ENCODE measurements around the gene HECTD3.
"Not testable (repeated sequence)": the region's sequence is repeated elsewhere in the genome, so short reads cannot be mapped to it uniquely, and the experiment has no call there.

The HECTD3 gene

GRCh38 chr1:44995467-44996238 is 15.5 kb downstream of the HECTD3 start:
- in situ Hi-C loops (cut with HindIII; ENCODE audit: low sequenced_read_pairs), result no loop called here

GRCh38 chr1:44994309-44994898 is 16.7 kb downstream of the HECTD3 start:
- in situ Hi-C loops (cut with HindIII; ENCODE audit: low sequenced_read_pairs), result no loop called here

- in situ Hi-C loops (cut with HindIII; ENCODE audit: low sequenced_read_pairs), result loop anchor here (5.0 kb wide), 1 partner anchor 56 kb away; no protein-coding TSS in a partner anchor
These were observed 22.5 kb downstream of the HECTD3 start for GRCh38 chr1:44988531-44989156.

GRCh38 chr1:44985747-44986359 is 25.3 kb downstream of the HECTD3 start:
- in situ Hi-C loops (cut with HindIII; ENCODE audit: low sequenced_read_pairs), result loop anchor here (5.0 kb wide), 1 partner anchor 54 kb away; no protein-coding TSS in a partner anchor

- in situ Hi-C loops (cut with HindIII; ENCODE audit: low sequenced_read_pairs), result not testable (repeated sequence)
These were observed 33.8 kb downstream of the HECTD3 start for GRCh38 chr1:44977372-44977771.

- in situ Hi-C loops (cut with HindIII; ENCODE audit: low sequenced_read_pairs), result no loop called here
These were observed 34.9 kb downstream of the HECTD3 start for GRCh38 chr1:44976252-44976651.

- in situ Hi-C loops (cut with HindIII; ENCODE audit: low sequenced_read_pairs), result no loop called here
These were observed 37.5 kb downstream of the HECTD3 start for GRCh38 chr1:44973645-44974044.

- in situ Hi-C loops (cut with HindIII; ENCODE audit: low sequenced_read_pairs), result no loop called here
These were observed 40.8 kb downstream of the HECTD3 start for GRCh38 chr1:44970317-44970716.

- in situ Hi-C loops (cut with HindIII; ENCODE audit: low sequenced_read_pairs), result no loop called here
These were observed 46.7 kb downstream of the HECTD3 start for GRCh38 chr1:44964396-44964795.

GRCh38 chr1:44962729-44963128 is 48.4 kb downstream of the HECTD3 start:
- in situ Hi-C loops (cut with HindIII; ENCODE audit: low sequenced_read_pairs), result no loop called here

GRCh38 chr1:44962022-44962421 is 49.1 kb downstream of the HECTD3 start:
- in situ Hi-C loops (cut with HindIII; ENCODE audit: low sequenced_read_pairs), result not testable (repeated sequence)

- in situ Hi-C loops (cut with HindIII; ENCODE audit: low sequenced_read_pairs), result not testable (repeated sequence)
These were observed 53.6 kb downstream of the HECTD3 start for GRCh38 chr1:44957566-44957965.

GRCh38 chr1:44956077-44956476 is 55.0 kb downstream of the HECTD3 start:
- in situ Hi-C loops (cut with HindIII; ENCODE audit: low sequenced_read_pairs), result not testable (repeated sequence)

Data from endothelial cell of hepatic sinusoid (primary cell).